Right lobe of liver (tissue), 6 donors: Measurements from ENCODE around the gene PRB4. TPM values are rescaled to one million over a fixed set of nuclear protein-coding genes. Genes with fewer than 3 reads are reported as not detected.

ENCODE experiments used
- ATAC-seq, 4 donors: fragments of 200-7000 bp; cut with Tn5 transposase; one replicate each; pipeline ENCODE4 v1.9.1; 2020; ENCODE audit warnings: mild to moderate bottlenecking in 4 of 4, moderate library complexity in 4 of 4
- DNase-seq, 3 donors: peaks; one replicate each; pipeline ENCODE4 v3.0.0-alpha.2; 2020
- H3K27ac ChIP-seq, 3 donors: fragments of 200-600 bp; one replicate each; pipeline ENCODE4 v1.8.0; 2022
- H3K27me3 ChIP-seq, 2 donors: fragments of 200-600 bp; one replicate each; pipeline ENCODE4 v1.8.0; 2022
- H3K36me3 ChIP-seq, 4 donors: fragments of 200-600 bp; sonication (generic) in 1 of 4; one replicate each; pipeline versions ENCODE4 v1.5.1 to v1.8.0; 2017 to 2022; ENCODE audit warnings: control low read depth in 1 of 4
- H3K4me1 ChIP-seq, 4 donors: fragments of 200-600 bp; sonication (generic) in 1 of 4; one replicate each; pipeline versions ENCODE4 v1.5.1 to v1.8.0; 2017 to 2022; ENCODE audit warnings: control low read depth in 1 of 4
- H3K4me3 ChIP-seq, 3 donors: fragments of 200-600 bp; one replicate each; pipeline ENCODE4 v1.8.0; 2022
- H3K9me3 ChIP-seq, 4 donors: fragments of 200-600 bp; sonication (generic) in 1 of 4; one replicate each; pipeline versions ENCODE4 v1.5.1 to v1.8.0; 2017 to 2022; ENCODE audit warnings: control low read depth in 1 of 4
- POLR2A ChIP-seq: fragments of 450-650 bp; IDR thresholded peaks from one replicate; pipeline ENCODE4 v1.6.1; 2017; ENCODE audit warnings: antibody characterized with exemption, mild to moderate bottlenecking
- WGBS: methylation state at CpG from one replicate; pipeline ENCODE4 v1.1.6; 2018; ENCODE audit warnings: low coverage, low lambda C conversion rate; ENCODE audit not compliant: insufficient coverage; ENCODE audit errors: missing lambda C conversion rate; 5-methylcytosine and 5-hydroxymethylcytosine counted together
- intact Hi-C, 2 donors: fragments of 100-400 bp; cut with DNase I; formaldehyde crosslinking; loops; one replicate each; pipeline versions ENCODE4 v1.11.2 to v1.14.1; 2022
- total RNA-seq, 6 experiments: library from RNA; depleted of rRNA in 2 of 6; stranded (reverse); fragments of >200 nt in 2 of 6; fragmentation: NEBNext Ultra II Directional in 3 of 6; extraction: Animal tissue kit (Norgen Biotek cat#: 25700) in 3 of 6; gene quantifications; one replicate each; pipeline versions ENCODE4 v1.1.0 to v1.2.4, GENCODE V29; 2016 to 2023
- TF ChIP-seq, protein P1 (sequence below), 4 donors: fragments of 200-600 bp in 3 of 4; fragments of 450-650 bp in 1 of 4; IDR thresholded peaks; one replicate each; pipeline versions ENCODE4 v1.5.1 to v1.8.0; 2016 to 2022; ENCODE audit warnings: antibody characterized with exemption in 4 of 4, mild to moderate bottlenecking in 2 of 4
- donor health status: DM: no; HTN: yes; CAD: no.
- donor health status: DM: no; HTN: no; CAD: no.
- donor health status: DM: no; HTN: no; CAD: no.
- donor health status: DM: no; HTN: yes; CAD: no.
- donor health status: DM: no; HTN: yes; CAD: no.

PRB4 gene
- total RNA-seq, 6 experiments from 2014 or later = not detected

DNA sequence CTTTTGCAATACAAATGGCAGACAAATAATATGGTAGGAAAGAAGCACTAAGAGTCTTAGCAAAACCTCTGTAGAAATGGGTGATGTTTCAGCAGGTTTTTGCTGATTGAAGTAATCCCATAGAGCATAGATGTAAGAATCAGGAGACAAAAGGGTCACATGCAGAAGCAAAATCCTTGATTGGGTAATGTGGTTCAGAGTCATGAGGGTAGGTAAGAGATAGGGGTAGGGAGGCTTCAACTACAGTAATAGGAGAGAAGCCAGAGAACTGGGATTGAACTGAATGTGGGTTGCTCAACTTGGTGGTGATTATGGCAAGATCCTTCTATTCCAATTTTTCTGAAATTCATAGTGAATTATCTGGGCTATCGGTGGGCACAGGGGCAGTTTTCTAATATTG, 45.7 kb downstream of the PRB4 start:
- no peaks in the 10 kb centered on the region for H3K36me3 ChIP-seq
- intact Hi-C loops = no loop called here
- H3K4me3 ChIP-seq = no peak overlapping the region
- no peaks in the 10 kb centered on the region for H3K9me3 ChIP-seq
- no peaks in the 10 kb centered on the region for H3K27me3 ChIP-seq
- DNase-seq = no peak
- no peak for ATAC-seq
- H3K4me1 ChIP-seq = no peaks in the 10 kb centered on the region
- WGBS = 89% methylated on average over 1 of the region's 1 CpG
- TF ChIP-seq POLR2A = no peak
- TF ChIP-seq, protein P1, sequence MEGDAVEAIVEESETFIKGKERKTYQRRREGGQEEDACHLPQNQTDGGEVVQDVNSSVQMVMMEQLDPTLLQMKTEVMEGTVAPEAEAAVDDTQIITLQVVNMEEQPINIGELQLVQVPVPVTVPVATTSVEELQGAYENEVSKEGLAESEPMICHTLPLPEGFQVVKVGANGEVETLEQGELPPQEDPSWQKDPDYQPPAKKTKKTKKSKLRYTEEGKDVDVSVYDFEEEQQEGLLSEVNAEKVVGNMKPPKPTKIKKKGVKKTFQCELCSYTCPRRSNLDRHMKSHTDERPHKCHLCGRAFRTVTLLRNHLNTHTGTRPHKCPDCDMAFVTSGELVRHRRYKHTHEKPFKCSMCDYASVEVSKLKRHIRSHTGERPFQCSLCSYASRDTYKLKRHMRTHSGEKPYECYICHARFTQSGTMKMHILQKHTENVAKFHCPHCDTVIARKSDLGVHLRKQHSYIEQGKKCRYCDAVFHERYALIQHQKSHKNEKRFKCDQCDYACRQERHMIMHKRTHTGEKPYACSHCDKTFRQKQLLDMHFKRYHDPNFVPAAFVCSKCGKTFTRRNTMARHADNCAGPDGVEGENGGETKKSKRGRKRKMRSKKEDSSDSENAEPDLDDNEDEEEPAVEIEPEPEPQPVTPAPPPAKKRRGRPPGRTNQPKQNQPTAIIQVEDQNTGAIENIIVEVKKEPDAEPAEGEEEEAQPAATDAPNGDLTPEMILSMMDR (IDR thresholded peaks at IDR 0.05) = no peak
- H3K27ac ChIP-seq = no peak overlapping the region

Other genes starting within 250 kb of the PRB4 start
- gene TAS2R46, start 248.1 kb downstream of the PRB4 start, total RNA-seq = 1 to 10 TPM in 3 of 6 experiments, under 1 TPM in 3; 0.51 to 2.6 (median 0.88) TPM
- gene TAS2R43, start 218.1 kb downstream of the PRB4 start, total RNA-seq = 1 to 10 TPM in 2 of 6 experiments, under 1 TPM in 3, not detected in 1; 0.37 to 2.8 (median 0.49) TPM
- 1 to 10 TPM; 1.2 to 5.1 (median 2.0) TPM for gene TAS2R30, start 175.8 kb downstream of the PRB4 start, total RNA-seq
- gene SMIM10L1, start 139.2 kb downstream of the PRB4 start, total RNA-seq = 1 to 10 TPM; 5.4 to 9.4 (median 6.3) TPM
- gene TAS2R42, start 123.5 kb downstream of the PRB4 start, total RNA-seq = not detected
- gene PRB3, start 40.7 kb downstream of the PRB4 start, total RNA-seq = not detected
- not detected for gene PRB2, start 85.1 kb upstream of the PRB4 start, total RNA-seq